HepG2 (cell line): ENCODE results near the gene SERBP1.

Source experiments
- CHCHD3 ChIP-seq: sonication (generic); formaldehyde crosslinking; IDR thresholded peaks from 2 replicates; pipeline ENCODE4 v1.8.0; 2022; ENCODE audit warnings: mild to moderate bottlenecking, missing genetic modification reagents, moderate library complexity
- CTCF ChIP-seq: sonication (generic); formaldehyde crosslinking; IDR thresholded peaks from 2 replicates; pipeline ENCODE4 v1.5.0; 2020; ENCODE audit warnings: mild to moderate bottlenecking, missing genetic modification reagents, moderate library complexity
- HDAC2 ChIP-seq: sonication (generic); formaldehyde crosslinking; IDR thresholded peaks from 2 replicates; pipeline ENCODE4 v1.4.0; 2020; ENCODE audit warnings: missing genetic modification reagents
- TSC22D2 ChIP-seq: sonication (generic); formaldehyde crosslinking; IDR thresholded peaks from 2 replicates; pipeline ENCODE4 v1.5.1; 2020; ENCODE audit warnings: missing genetic modification reagents, mild to moderate bottlenecking, borderline replicate concordance
- ZNF557 ChIP-seq: sonication (generic); formaldehyde crosslinking; IDR thresholded peaks from 2 replicates; pipeline ENCODE4 v1.4.0; 2020; ENCODE audit warnings: missing genetic modification reagents

DNA sequence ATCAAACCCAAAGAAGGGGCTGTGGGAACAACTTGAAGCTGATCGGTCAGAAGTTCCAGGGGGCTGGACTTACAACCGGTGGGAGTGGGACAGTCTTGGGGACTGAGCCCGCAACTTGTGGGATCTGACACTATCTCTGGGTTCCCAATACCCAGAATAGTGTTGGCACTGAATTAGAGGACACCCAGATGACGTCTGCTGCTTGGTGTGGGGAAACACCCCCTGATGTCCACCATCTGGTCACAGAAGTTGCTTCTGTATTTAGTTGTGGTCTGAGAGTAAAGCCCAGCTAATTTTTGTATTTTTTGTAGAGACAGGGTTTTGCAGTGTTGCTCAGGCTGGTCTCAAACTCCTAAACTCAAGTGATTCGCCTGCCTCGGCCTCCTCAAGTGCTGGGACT, 28.8 kb downstream of the SERBP1 start:
- TF ChIP-seq TSC22D2 (CRISPR knock-in tag) (no peak), ZNF557 (CRISPR knock-in tag) (no peak), CHCHD3 (no peak), HDAC2 (CRISPR knock-in tag) (no peak), CTCF (CRISPR knock-in tag) (no peak)
